ENCODE measurements around the gene GAPDH. TPM values are rescaled to one million over a fixed set of nuclear protein-coding genes. Genes with fewer than 3 reads are reported as not detected.
A peak's percentile ranks its signal among the peaks of the same experiment; 100 is the strongest.

The GAPDH gene
- total RNA-seq, 1 donor from 2014 or later: 3,866 TPM

DNA sequence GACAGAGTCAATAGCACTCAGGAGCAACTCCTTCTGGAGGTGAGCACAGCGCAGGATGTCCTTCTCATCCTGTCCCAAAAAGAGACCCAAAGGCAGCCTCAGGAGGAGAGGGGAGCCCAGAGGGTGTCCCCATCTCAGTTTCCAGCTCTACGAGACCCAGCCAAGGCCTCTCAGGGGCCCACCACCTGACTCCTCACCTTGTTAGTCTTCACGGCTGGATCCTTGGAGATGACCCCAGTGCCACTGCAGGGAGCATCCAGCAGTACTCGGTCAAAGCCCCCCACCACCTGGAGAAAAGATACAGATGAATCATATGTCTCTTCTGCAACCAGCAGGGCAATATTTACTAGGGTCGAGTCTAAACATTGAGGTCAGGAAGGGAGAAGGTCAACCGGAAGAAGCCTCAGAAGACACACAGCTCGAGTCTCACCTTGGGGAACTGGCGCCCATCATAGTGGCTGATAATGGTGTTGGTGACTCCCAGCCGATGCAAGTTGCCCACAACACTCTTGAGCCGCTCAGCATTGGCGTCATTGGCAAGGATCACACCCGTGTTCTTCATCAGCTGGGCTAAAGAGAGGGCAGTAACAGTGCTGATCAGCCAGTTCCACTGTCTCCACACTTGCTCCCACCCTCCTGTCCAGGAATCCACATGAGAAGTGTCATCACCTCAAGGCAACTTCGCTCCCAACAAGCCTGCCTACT, 26.3 kb downstream of the GAPDH start:
- H3K9ac ChIP-seq: no peak overlapping the region
- Mint-ChIP-seq H3K9me3 (no peaks in the 10 kb centered on the region), H3K27me3 (ENCODE audit: insufficient read depth, low read depth) (no peaks in the 10 kb centered on the region), H3K4me3 (no peak overlapping the region), H3K27ac (no peak overlapping the region), H3K36me3 (peaks cover 42% of the 10 kb centered on the region), H3K4me1 (peaks cover 7% of the 10 kb centered on the region)
- H3K4me1 ChIP-seq: no peaks in the 10 kb centered on the region
- H3K4me3 ChIP-seq: no peak overlapping the region
- H3K4me2 ChIP-seq: no peak overlapping the region
- no peaks in the 10 kb centered on the region for H3K27me3 ChIP-seq
- peaks cover 8% of the 10 kb centered on the region for H3K79me2 ChIP-seq (ENCODE audit: low read depth)
- no peaks in the 10 kb centered on the region for H3K9me3 ChIP-seq (ENCODE audit: low read depth)
- TF ChIP-seq, protein P1, sequence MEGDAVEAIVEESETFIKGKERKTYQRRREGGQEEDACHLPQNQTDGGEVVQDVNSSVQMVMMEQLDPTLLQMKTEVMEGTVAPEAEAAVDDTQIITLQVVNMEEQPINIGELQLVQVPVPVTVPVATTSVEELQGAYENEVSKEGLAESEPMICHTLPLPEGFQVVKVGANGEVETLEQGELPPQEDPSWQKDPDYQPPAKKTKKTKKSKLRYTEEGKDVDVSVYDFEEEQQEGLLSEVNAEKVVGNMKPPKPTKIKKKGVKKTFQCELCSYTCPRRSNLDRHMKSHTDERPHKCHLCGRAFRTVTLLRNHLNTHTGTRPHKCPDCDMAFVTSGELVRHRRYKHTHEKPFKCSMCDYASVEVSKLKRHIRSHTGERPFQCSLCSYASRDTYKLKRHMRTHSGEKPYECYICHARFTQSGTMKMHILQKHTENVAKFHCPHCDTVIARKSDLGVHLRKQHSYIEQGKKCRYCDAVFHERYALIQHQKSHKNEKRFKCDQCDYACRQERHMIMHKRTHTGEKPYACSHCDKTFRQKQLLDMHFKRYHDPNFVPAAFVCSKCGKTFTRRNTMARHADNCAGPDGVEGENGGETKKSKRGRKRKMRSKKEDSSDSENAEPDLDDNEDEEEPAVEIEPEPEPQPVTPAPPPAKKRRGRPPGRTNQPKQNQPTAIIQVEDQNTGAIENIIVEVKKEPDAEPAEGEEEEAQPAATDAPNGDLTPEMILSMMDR (IDR thresholded peaks at IDR 0.05): no peak
- TF ChIP-seq EZH2 (IDR thresholded peaks at IDR 0.05) (no peak), EZH2phosphoT487 (IDR thresholded peaks at IDR 0.05) (no peak)
- H2AFZ ChIP-seq (replicated peaks): no peak overlapping the region
- DNase-seq (ENCODE audit: low spot score): no peak
- peaks cover 47% of the 10 kb centered on the region for H3F3A ChIP-seq (ENCODE audit: low read depth)
- H3K36me3 ChIP-seq: no peaks in the 10 kb centered on the region
- H4K20me1 ChIP-seq (ENCODE audit: low read depth): peaks cover 10% of the 10 kb centered on the region
- H3K27ac ChIP-seq: no peak overlapping the region

DNA sequence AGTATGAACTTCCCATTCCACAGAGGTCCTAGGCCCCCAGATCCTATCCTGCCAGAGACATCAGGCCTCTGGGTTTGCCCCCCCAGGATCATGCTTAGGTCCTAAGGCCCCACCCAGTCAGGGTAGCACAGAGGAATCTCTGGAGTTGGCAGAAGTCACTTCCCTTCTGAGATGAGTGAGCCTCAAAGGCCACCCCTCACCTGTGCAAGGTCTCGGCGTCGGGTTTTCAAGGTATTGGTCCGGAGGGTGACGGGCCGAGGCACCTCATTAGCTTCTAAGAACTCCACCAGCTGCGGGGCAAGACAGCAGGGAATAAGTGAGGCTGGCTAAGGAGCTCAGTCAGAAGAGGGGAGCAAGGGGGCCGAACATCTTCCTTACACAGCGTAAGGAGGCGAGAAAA, 28.6 kb downstream of the GAPDH start:
- DNase-seq (ENCODE audit: low spot score): no peak
- Histone ChIP-seq H3K27me3 (no peaks in the 10 kb centered on the region), H3K79me2 (ENCODE audit: low read depth) (peaks cover 25% of the 10 kb centered on the region), H3K27ac (no peak overlapping the region), H3F3A (ENCODE audit: low read depth) (peaks cover 27% of the 10 kb centered on the region), H3K9me3 (ENCODE audit: low read depth) (no peaks in the 10 kb centered on the region), H3K9ac (no peak overlapping the region), H3K4me1 (peaks cover 6% of the 10 kb centered on the region), H3K4me2 (no peak overlapping the region), H2AFZ (replicated peaks) (no peak overlapping the region), H3K4me3 (no peak overlapping the region), H3K36me3 (peaks cover 5% of the 10 kb centered on the region), H4K20me1 (ENCODE audit: low read depth) (peaks cover 10% of the 10 kb centered on the region)
- H3K9me3 Mint-ChIP-seq: no peaks in the 10 kb centered on the region
- H3K36me3 Mint-ChIP-seq: peaks cover 52% of the 10 kb centered on the region
- no peak overlapping the region for H3K27ac Mint-ChIP-seq
- TF ChIP-seq EZH2 (IDR thresholded peaks at IDR 0.05) (no peak), EZH2phosphoT487 (IDR thresholded peaks at IDR 0.05) (no peak)
- TF ChIP-seq, protein P1 (IDR thresholded peaks at IDR 0.05): no peak
- no peaks in the 10 kb centered on the region for H3K27me3 Mint-ChIP-seq (ENCODE audit: insufficient read depth, low read depth)
- H3K4me3 Mint-ChIP-seq: no peak overlapping the region
- H3K4me1 Mint-ChIP-seq: peaks cover 7% of the 10 kb centered on the region

DNA sequence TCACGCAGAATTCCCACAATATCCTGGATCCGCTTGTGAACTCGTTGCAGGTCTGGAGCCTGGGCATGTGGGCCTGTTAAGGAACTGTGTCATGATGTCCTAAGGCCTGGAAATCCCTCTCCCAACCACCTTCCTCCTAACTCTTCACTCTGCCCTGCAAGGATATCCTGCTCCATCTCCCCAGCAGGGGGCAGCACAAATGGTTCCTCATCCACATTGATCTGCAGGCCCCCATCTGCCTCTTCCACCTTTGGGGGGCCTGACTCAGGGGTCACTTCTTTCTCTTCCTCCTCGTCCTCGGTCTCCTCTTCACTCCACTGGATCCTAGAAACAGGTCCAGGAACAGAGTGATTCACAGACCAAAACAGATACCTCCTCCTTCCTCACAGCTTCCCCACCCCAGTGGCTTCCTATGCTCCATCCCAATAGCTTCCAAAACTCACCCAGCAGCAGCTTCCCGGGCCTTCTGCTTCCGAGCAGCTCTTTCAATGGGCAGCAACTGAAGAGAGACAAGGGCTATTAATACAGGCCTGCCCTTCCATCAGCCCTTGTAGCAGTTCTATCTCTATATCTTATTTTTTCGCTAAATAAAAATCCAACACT, 29.2 kb downstream of the GAPDH start:
- Histone ChIP-seq H2AFZ (replicated peaks) (no peak overlapping the region), H3K27me3 (no peaks in the 10 kb centered on the region), H3K27ac (no peak overlapping the region), H4K20me1 (ENCODE audit: low read depth) (peaks cover 10% of the 10 kb centered on the region), H3K36me3 (peaks cover 5% of the 10 kb centered on the region), H3K9ac (no peak overlapping the region), H3K4me2 (no peak overlapping the region), H3K9me3 (ENCODE audit: low read depth) (no peaks in the 10 kb centered on the region), H3K79me2 (ENCODE audit: low read depth) (peaks cover 28% of the 10 kb centered on the region), H3K4me3 (no peak overlapping the region), H3K4me1 (peaks cover 6% of the 10 kb centered on the region), H3F3A (ENCODE audit: low read depth) (peaks cover 26% of the 10 kb centered on the region)
- DNase-seq (ENCODE audit: low spot score): peak; percentile 73
- Mint-ChIP-seq H3K4me1 (peaks cover 9% of the 10 kb centered on the region), H3K4me3 (no peak overlapping the region), H3K27ac (no peak overlapping the region), H3K36me3 (peaks cover 52% of the 10 kb centered on the region), H3K9me3 (peaks cover 2% of the 10 kb centered on the region), H3K27me3 (ENCODE audit: insufficient read depth, low read depth) (no peaks in the 10 kb centered on the region)
- no peak for TF ChIP-seq EZH2 (IDR thresholded peaks at IDR 0.05)
- TF ChIP-seq, protein P1 (IDR thresholded peaks at IDR 0.05): peak; percentile 88
